OCI-LY7 (cell line): ENCODE results near the gene KRT13. TPM values are rescaled to one million over a fixed set of nuclear protein-coding genes. Genes with fewer than 3 reads are reported as not detected.

Experiments
- BruUV-seq: library from RNA; stranded (reverse); fragments of 400-500 nt; replicated peaks from 2 replicates; lab custom pipeline; 2021; lab: Mats Ljungman, UMichigan
- CTCF ChIA-PET: fragments of 300-600 bp; sonication (Branson Sonifier 250); formaldehyde crosslinking; loops from one replicate; lab custom pipeline; 2022; ENCODE audit warnings: antibody characterized with exemption; ENCODE audit not compliant: unreplicated experiment; lab: Charles Lee
- POLR2A ChIA-PET: fragments of 300-600 bp; sonication (Branson Sonifier 250); formaldehyde crosslinking; loops from one replicate; lab custom pipeline; 2022; ENCODE audit warnings: antibody characterized with exemption; lab: Charles Lee
- DNase-seq: peaks from one replicate; pipeline ENCODE4 v3.0.0-alpha.2; 2015; ENCODE audit warnings: low spot score
- H2AFZ ChIP-seq: fragments of 200-600 bp; sonication (generic), shearing (Covaris generic); 2 replicates; pipeline ENCODE4 v1.6.1; 2014; ENCODE audit warnings: mild to moderate bottlenecking, antibody characterized with exemption, low read length, moderate library complexity
- H3K27ac ChIP-seq: fragments of 200-600 bp; sonication (generic); 2 replicates; pipeline ENCODE4 v1.5.1; 2014; ENCODE audit warnings: mixed run types, low read depth, mild to moderate bottlenecking, moderate library complexity, low read length, inconsistent platforms; ENCODE audit not compliant: poor library complexity, severe bottlenecking
- H3K36me3 ChIP-seq: fragments of 200-600 bp; sonication (generic); 2 replicates; pipeline ENCODE4 v1.6.1; 2014; ENCODE audit warnings: mild to moderate bottlenecking, antibody characterized with exemption, low read length, moderate library complexity, mixed read lengths; ENCODE audit not compliant: insufficient read depth
- H3K4me1 ChIP-seq: fragments of 200-600 bp; sonication (generic); 2 replicates; pipeline ENCODE4 v1.5.1; 2014; ENCODE audit warnings: mild to moderate bottlenecking, low read length; ENCODE audit not compliant: insufficient read depth, poor library complexity, severe bottlenecking
- H3K4me2 ChIP-seq: fragments of 200-600 bp; sonication (generic); 2 replicates; pipeline ENCODE4 v1.6.1; 2014; ENCODE audit warnings: mild to moderate bottlenecking, low read length
- H3K4me3 ChIP-seq: fragments of 200-600 bp; sonication (generic); 2 replicates; pipeline ENCODE4 v1.5.1; 2014; ENCODE audit warnings: mild to moderate bottlenecking, low read depth, low read length; ENCODE audit not compliant: poor library complexity, severe bottlenecking
- H3K79me2 ChIP-seq: fragments of 200-600 bp; sonication (generic); 2 replicates; pipeline ENCODE4 v1.6.1; 2016; ENCODE audit warnings: low read depth, mild to moderate bottlenecking, low read length, moderate library complexity, mixed read lengths; ENCODE audit not compliant: insufficient read depth
- H3K9me2 ChIP-seq: fragments of 200-600 bp; sonication (generic); 2 replicates; pipeline ENCODE4 v1.6.1; 2016; ENCODE audit warnings: mild to moderate bottlenecking, low read length, mixed read lengths; ENCODE audit not compliant: insufficient read depth
- H3K9me3 ChIP-seq: fragments of 200-600 bp; sonication (generic); 2 replicates; pipeline ENCODE4 v1.6.1; 2014; ENCODE audit warnings: mild to moderate bottlenecking, mixed run types, low read length, mixed read lengths
- H4K20me1 ChIP-seq: fragments of 200-600 bp; sonication (generic); 2 replicates; pipeline ENCODE4 v1.6.1; 2014; ENCODE audit warnings: mild to moderate bottlenecking, antibody characterized with exemption, low read length, moderate library complexity, mixed read lengths; ENCODE audit not compliant: insufficient read depth
- EZH2phosphoT487 ChIP-seq: fragments of 200-600 bp; sonication (generic); IDR thresholded peaks from 2 replicates; pipeline ENCODE4 v1.6.1; 2018; ENCODE audit warnings: low read depth, borderline replicate concordance, mild to moderate bottlenecking, mixed run types, antibody characterized with exemption, low read length, moderate library complexity, mixed read lengths
- intact Hi-C: fragments of 100-400 bp; cut with micrococcal nuclease; formaldehyde crosslinking; loops from one replicate; pipeline ENCODE4 v1.10.0; 2022; ENCODE audit not compliant: unreplicated experiment
- total RNA-seq, 2 experiments: library from RNA; depleted of rRNA in 1 of 2; stranded (reverse); fragments of >200 nt in 1 of 2; shearing (Covaris generic) in 1 of 2; gene quantifications; 2 replicates each; pipeline ENCODE4 v1.2.3, GENCODE V29; 2014 to 2022
- TF ChIP-seq, protein P1 (sequence below): fragments of 200-600 bp; sonication (generic); conservative IDR thresholded peaks from 2 replicates; pipeline ENCODE4 v1.5.1; 2014; ENCODE audit warnings: mild to moderate bottlenecking, antibody characterized with exemption, low read length, moderate library complexity, mixed read lengths

Gene KRT13
- total RNA-seq, 2 experiments from 2014 or later: not detected

DNA sequence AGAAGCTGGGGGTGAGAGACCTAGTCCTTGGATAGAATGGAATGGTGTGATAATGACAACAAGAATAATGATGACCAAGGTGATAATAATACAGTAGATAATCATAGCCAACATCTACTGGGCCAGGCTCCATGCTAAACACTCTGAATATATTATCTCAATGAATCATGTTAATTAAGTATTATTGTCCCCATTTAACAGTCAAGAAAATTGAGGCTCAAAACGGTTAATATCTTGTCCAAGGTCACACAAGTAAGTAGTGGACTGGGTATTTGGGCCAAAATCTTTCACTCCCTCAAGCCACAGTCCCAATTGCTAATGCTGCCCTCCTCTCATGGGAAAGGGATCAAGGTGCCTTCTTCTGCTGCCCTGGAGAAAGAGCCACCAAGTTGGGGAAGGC lies 26.6 kb upstream of the KRT13 start:
- no peak overlapping the region for H3K27ac ChIP-seq
- intact Hi-C loops: no loop called here
- no peak overlapping the region for H2AFZ ChIP-seq
- H3K9me3 ChIP-seq: no peaks in the 10 kb centered on the region
- ChIA-PET POLR2A (interaction anchor here (0.8 kb wide), 1 partner anchor 136 kb away, joined by 4 read pairs; no protein-coding TSS in a partner anchor), CTCF (no interaction called here)
- TF ChIP-seq, protein P1, sequence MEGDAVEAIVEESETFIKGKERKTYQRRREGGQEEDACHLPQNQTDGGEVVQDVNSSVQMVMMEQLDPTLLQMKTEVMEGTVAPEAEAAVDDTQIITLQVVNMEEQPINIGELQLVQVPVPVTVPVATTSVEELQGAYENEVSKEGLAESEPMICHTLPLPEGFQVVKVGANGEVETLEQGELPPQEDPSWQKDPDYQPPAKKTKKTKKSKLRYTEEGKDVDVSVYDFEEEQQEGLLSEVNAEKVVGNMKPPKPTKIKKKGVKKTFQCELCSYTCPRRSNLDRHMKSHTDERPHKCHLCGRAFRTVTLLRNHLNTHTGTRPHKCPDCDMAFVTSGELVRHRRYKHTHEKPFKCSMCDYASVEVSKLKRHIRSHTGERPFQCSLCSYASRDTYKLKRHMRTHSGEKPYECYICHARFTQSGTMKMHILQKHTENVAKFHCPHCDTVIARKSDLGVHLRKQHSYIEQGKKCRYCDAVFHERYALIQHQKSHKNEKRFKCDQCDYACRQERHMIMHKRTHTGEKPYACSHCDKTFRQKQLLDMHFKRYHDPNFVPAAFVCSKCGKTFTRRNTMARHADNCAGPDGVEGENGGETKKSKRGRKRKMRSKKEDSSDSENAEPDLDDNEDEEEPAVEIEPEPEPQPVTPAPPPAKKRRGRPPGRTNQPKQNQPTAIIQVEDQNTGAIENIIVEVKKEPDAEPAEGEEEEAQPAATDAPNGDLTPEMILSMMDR: no peak
- TF ChIP-seq EZH2phosphoT487: no peak
- no peak overlapping the region for H3K4me2 ChIP-seq
- H3K36me3 ChIP-seq: no peaks in the 10 kb centered on the region
- no peaks in the 10 kb centered on the region for H3K9me2 ChIP-seq
- BruUV-seq: no TSS peak
- no peaks in the 10 kb centered on the region for H3K79me2 ChIP-seq
- DNase-seq: no peak
- no peak overlapping the region for H3K4me3 ChIP-seq
- H3K4me1 ChIP-seq: no peaks in the 10 kb centered on the region
- H4K20me1 ChIP-seq: no peaks in the 10 kb centered on the region

DNA sequence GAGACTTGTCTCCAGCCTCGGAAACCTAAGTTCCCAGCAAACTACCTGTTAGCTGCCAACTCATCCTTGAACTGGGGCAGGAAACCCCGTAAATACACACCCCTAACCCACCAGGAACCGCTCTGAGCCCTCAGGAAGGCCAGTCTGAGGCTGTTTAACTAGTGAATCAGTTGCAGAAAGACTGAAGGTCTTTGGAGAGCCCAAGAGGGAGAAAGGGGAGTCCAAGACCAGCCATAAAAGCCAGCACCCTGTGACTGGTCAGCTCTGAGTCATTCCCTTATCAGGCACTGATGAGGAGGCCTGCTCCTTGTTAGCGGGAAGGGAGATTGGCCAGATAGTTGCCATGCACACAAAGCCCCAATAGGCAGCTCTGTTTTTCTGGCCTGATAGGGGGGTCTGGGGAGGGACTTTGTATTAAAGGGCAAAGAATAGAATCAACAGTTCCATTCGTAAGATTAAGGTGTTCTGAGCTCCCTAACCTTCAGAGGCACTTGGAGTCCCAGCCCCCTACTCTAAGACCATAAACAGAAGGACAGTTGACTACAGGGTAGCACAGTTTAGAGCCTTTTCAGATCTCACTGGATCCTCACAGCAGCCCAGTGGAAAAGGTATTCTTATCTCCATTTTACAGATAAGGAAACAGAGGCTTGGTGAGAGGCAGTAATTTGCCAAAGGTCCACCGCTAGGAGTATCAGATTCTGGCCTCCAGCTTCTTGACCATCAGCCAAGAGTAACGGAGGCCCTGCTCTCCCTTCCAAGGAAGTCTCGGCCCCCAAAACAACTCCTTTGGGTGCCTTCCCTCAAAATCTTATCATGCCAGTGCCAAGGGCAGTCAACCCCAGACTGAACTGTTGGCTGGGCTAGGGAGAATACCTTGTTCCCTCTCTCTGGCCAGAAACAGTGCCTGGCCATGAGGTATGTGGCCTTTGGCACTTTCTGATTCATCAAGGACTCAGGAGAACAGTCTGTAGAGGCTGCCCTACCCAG lies 24.9 kb upstream of the KRT13 start:
- no peak overlapping the region for H3K4me2 ChIP-seq

More for the DNA sequence above, 24.9 kb upstream of the KRT13 start:
- H3K4me1 ChIP-seq: no peaks in the 10 kb centered on the region
- no peaks in the 10 kb centered on the region for H3K9me2 ChIP-seq
- no peaks in the 10 kb centered on the region for H3K79me2 ChIP-seq
- no peak overlapping the region for H3K4me3 ChIP-seq
- intact Hi-C loops: no loop called here
- no peaks in the 10 kb centered on the region for H3K9me3 ChIP-seq
- no peaks in the 10 kb centered on the region for H3K36me3 ChIP-seq
- no TSS peak for BruUV-seq
- TF ChIP-seq, protein P1: no peak
- no peak for TF ChIP-seq EZH2phosphoT487
- ChIA-PET POLR2A (no interaction called here), CTCF (interaction anchor here (0.9 kb wide), 1 partner anchor 8 kb away, joined by 3 read pairs; no protein-coding TSS in a partner anchor)
- no peak overlapping the region for H2AFZ ChIP-seq
- H4K20me1 ChIP-seq: no peaks in the 10 kb centered on the region
- H3K27ac ChIP-seq: no peak overlapping the region
- no peak for DNase-seq
